ENCODE data around the gene ITIH4. TPM values are rescaled to one million over a fixed set of nuclear protein-coding genes. Genes with fewer than 3 reads are reported as not detected.

The ITIH4 gene
- 3.4 TPM for polyA plus RNA-seq (2012; ENCODE audit: insufficient read length, low read depth)

DNA sequence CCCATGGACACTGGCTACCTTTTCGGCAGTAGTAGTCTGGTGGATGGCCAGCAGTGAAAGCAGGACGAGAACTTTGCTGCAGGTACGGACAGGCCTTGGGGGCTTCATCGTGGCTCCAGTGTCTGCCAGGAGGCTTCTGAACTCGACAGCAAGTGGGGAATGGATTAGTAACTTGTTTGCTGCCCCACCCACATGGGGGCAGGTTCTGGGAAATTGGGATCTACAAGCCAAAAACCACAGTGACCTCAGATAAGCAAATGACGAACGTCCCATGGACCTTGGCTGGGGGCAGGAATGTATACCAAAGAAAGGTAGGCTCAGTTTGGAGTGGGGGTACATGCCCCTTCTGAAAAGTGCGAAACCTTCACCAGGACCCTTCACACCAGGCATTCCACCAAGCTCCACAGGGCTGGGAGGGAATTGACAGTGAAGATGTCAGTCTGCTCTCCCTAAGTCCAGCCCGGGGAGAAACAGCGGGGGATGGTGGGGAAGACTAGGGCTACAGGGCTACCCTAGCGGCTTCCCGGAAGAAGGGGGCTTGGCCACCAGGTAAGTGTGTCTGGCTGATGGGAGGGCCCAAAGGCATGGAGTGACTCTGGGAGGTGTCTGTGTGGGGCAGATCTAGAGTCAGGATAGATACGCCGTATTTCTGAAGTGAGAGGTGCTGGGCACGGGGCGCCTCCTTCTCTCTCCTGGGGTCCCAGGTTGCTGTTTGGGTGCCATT lies at the start of gene ITIH4:
Gene ITIH4 (minus strand): TSS at position 138 of the 724 bp plus-strand sequence. CDS start 30 bp downstream, at position 108.
- TF ChIP-seq TAF1 (IDR thresholded peaks at IDR 0.05; ENCODE audit: borderline replicate concordance, insufficient read depth, low read length) (no peak), POLR2AphosphoS5 (IDR thresholded peaks at IDR 0.05; ENCODE audit: low read depth, low read length) (no peak), FOXP2 (optimal IDR thresholded peaks at IDR 0.05; ENCODE audit: borderline replicate concordance, extremely low read depth, extremely low read length, insufficient read depth) (no peak), SIN3A (IDR thresholded peaks at IDR 0.05; ENCODE audit: borderline replicate concordance, insufficient read depth, low read length) (no peak)
- TF ChIP-seq, protein P1, sequence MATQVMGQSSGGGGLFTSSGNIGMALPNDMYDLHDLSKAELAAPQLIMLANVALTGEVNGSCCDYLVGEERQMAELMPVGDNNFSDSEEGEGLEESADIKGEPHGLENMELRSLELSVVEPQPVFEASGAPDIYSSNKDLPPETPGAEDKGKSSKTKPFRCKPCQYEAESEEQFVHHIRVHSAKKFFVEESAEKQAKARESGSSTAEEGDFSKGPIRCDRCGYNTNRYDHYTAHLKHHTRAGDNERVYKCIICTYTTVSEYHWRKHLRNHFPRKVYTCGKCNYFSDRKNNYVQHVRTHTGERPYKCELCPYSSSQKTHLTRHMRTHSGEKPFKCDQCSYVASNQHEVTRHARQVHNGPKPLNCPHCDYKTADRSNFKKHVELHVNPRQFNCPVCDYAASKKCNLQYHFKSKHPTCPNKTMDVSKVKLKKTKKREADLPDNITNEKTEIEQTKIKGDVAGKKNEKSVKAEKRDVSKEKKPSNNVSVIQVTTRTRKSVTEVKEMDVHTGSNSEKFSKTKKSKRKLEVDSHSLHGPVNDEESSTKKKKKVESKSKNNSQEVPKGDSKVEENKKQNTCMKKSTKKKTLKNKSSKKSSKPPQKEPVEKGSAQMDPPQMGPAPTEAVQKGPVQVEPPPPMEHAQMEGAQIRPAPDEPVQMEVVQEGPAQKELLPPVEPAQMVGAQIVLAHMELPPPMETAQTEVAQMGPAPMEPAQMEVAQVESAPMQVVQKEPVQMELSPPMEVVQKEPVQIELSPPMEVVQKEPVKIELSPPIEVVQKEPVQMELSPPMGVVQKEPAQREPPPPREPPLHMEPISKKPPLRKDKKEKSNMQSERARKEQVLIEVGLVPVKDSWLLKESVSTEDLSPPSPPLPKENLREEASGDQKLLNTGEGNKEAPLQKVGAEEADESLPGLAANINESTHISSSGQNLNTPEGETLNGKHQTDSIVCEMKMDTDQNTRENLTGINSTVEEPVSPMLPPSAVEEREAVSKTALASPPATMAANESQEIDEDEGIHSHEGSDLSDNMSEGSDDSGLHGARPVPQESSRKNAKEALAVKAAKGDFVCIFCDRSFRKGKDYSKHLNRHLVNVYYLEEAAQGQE (IDR thresholded peaks at IDR 0.05; ENCODE audit: insufficient read depth in 1 of 2, low read depth in 2 of 2, low read length in 2 of 2), result no peak

DNA sequence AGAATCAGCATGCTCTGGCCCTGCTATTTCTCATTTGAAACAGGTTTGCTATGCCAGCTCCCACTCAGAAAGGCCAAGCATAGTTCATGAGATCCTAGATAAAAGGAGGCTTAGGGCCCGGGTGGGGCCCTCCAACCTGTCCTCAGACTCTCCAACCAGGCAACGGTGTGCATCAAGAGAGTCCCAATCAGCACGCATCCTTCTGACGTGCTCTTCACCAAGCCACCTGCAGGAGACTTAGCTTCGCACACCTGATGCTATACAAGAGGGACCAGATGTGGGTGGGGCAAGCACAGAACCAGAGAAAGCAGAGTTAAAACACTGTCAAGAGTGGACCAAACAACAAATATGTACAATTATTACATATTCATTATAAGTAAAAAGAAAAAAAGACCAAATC lies 49.6 kb upstream of the ITIH4 start:
- TF ChIP-seq FOXP2 (optimal IDR thresholded peaks at IDR 0.05; ENCODE audit: borderline replicate concordance, extremely low read depth, extremely low read length, insufficient read depth) (no peak), SIN3A (IDR thresholded peaks at IDR 0.05; ENCODE audit: borderline replicate concordance, insufficient read depth, low read length) (no peak), POLR2AphosphoS5 (IDR thresholded peaks at IDR 0.05; ENCODE audit: low read depth, low read length) (no peak), TAF1 (IDR thresholded peaks at IDR 0.05; ENCODE audit: borderline replicate concordance, insufficient read depth, low read length) (no peak)
- TF ChIP-seq, protein P1 (IDR thresholded peaks at IDR 0.05; ENCODE audit: insufficient read depth in 1 of 2, low read depth in 2 of 2, low read length in 2 of 2), result no peak

DNA sequence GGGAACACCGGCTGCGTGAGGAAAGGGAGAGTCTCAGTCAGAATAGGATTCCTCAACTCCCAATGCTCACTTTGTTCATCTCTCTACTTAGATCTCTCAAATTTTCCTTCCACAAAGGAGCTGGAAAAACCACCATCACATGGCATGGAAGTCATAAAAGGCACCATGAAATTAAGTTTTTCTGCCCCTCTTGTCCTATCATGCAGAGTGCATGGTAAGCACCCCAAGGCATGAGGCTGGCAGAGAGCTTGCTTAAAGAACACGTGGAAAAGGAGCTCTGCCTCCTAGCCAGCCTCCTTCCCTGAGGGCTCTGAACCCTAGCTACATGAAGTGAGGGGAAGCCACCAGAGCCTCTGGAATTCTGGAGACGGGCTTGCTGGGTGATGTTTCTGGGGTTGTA lies 49.1 kb upstream of the ITIH4 start:
- TF ChIP-seq SIN3A (IDR thresholded peaks at IDR 0.05; ENCODE audit: borderline replicate concordance, insufficient read depth, low read length), result no peak

DNA sequence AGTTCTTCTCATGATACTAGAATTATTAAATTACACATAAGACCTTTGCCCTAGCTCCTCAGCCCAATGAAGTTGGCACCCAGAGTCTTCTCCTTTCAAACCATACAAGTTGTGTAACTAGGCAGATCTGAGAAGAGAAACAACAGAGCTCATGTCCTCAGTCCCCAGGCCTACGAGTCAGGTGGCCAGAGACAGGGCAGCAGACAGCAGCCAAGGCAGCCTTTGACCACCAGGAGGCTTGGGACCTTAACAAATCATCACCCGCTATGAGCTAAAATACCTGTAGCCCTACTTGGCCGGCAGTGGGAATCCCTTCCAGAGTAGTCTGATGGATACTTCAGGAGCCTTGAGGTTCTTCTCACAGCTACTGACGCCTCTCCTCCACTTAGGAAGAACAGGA lies 48.6 kb upstream of the ITIH4 start:
- no peak for TF ChIP-seq SIN3A (IDR thresholded peaks at IDR 0.05; ENCODE audit: borderline replicate concordance, insufficient read depth, low read length)

DNA sequence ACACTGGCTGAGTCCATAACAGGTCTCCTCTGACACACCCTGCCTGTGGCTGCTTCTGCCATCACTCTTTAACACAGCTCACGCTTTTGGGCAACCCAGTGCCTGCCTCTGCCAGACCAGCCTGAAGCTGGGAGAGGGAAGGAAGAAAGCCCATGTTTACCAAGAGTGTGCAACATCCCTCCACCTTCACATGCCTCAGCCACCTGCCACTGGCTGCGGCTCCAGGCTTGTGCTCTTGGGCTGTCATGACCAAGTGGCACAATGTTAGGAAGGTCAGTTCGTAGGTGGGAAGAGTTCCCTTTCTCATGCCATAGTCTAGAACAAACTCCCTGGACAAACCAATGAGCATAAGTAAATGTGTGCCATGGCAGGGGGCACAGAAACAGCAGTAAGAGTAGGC lies 46.6 kb upstream of the ITIH4 start:
- TF ChIP-seq TAF1 (IDR thresholded peaks at IDR 0.05; ENCODE audit: borderline replicate concordance, insufficient read depth, low read length) (no peak), SIN3A (IDR thresholded peaks at IDR 0.05; ENCODE audit: borderline replicate concordance, insufficient read depth, low read length) (no peak), POLR2AphosphoS5 (IDR thresholded peaks at IDR 0.05; ENCODE audit: low read depth, low read length) (no peak), FOXP2 (optimal IDR thresholded peaks at IDR 0.05; ENCODE audit: borderline replicate concordance, extremely low read depth, extremely low read length, insufficient read depth) (no peak)
- TF ChIP-seq, protein P1 (IDR thresholded peaks at IDR 0.05; ENCODE audit: insufficient read depth in 1 of 2, low read depth in 2 of 2, low read length in 2 of 2), result no peak

DNA sequence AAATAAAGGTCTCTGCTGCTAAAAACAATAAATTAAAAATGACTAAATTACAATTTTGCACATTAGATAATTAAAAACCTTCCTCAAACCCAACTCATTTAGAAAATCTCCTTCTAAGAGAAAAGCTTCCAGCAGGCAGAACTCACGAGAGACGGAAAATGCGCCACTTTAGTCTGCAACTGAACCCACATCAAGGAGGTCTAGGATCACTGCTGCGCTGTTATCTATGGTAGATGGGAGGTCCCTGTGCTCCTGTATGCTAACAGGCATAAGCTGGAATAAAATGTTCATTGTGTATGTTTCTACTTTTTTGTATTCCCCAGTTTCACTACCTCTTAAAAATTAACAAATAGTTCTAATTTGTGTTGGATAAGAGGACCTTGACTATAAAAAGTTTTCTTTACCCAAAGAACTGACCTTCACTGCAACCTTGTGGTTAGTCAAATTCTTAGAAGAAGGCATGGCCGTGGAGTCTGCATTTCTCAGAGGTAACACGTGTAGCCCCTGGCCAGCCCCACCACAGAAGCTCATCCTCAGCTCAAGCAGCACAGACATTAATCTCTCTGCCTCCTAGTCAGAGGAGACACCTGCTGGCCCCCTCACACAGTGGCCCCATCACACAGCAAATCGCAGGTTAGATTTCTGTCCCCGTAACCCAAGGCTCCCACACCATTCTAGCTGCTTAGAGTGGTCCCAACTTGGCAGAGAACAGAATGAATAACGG lies 44.6 kb upstream of the ITIH4 start:
- no peak for TF ChIP-seq SIN3A (IDR thresholded peaks at IDR 0.05; ENCODE audit: borderline replicate concordance, insufficient read depth, low read length)
- TF ChIP-seq, protein P1 (IDR thresholded peaks at IDR 0.05; ENCODE audit: insufficient read depth in 1 of 2, low read depth in 2 of 2, low read length in 2 of 2), result no peak
- TF ChIP-seq FOXP2 (optimal IDR thresholded peaks at IDR 0.05; ENCODE audit: borderline replicate concordance, extremely low read depth, extremely low read length, insufficient read depth), result no peak
- no peak for TF ChIP-seq TAF1 (IDR thresholded peaks at IDR 0.05; ENCODE audit: borderline replicate concordance, insufficient read depth, low read length)
- TF ChIP-seq POLR2AphosphoS5 (IDR thresholded peaks at IDR 0.05; ENCODE audit: low read depth, low read length), result no peak

Measured in PFSK-1 (cell line).